H9 (cell line): ENCODE results near the gene TOMM22. TPM values are rescaled to one million over a fixed set of nuclear protein-coding genes. Genes with fewer than 3 reads are reported as not detected.

Experiments used
- DNase-seq: peaks from one replicate; pipeline ENCODE4 v3.0.0-alpha.2; 2017
- H2AFZ ChIP-seq: one replicate; pipeline ENCODE4 v1.6.1; 2013; ENCODE audit warnings: mild to moderate bottlenecking, low read length, control low read depth, moderate library complexity
- H2AK5ac ChIP-seq: 2 replicates; pipeline ENCODE4 v1.6.1; 2013; ENCODE audit warnings: low read length, control low read depth, mixed read lengths; ENCODE audit not compliant: insufficient read length
- H2BK120ac ChIP-seq: one replicate; pipeline ENCODE4 v1.6.1; 2013; ENCODE audit warnings: low read depth, mild to moderate bottlenecking, low read length, control low read depth, inconsistent platforms; ENCODE audit not compliant: poor library complexity, severe bottlenecking
- H2BK12ac ChIP-seq: 2 replicates; pipeline ENCODE4 v1.6.1; 2013; ENCODE audit warnings: low read length, control low read depth, mixed read lengths, low read depth; ENCODE audit not compliant: insufficient read length
- H2BK15ac ChIP-seq: 2 replicates; pipeline ENCODE4 v1.6.1; 2013; ENCODE audit warnings: low read depth, low read length, control low read depth
- H2BK20ac ChIP-seq: one replicate; pipeline ENCODE4 v1.6.1; 2013; ENCODE audit warnings: low read depth, mild to moderate bottlenecking, low read length, control low read depth, inconsistent platforms; ENCODE audit not compliant: poor library complexity, severe bottlenecking
- H2BK5ac ChIP-seq: 2 replicates; pipeline ENCODE4 v1.6.1; 2013; ENCODE audit warnings: low read length, control low read depth, mixed read lengths; ENCODE audit not compliant: insufficient read length
- H3K14ac ChIP-seq: 2 replicates; pipeline ENCODE4 v1.6.1; 2013; ENCODE audit warnings: low read length, control low read depth; ENCODE audit not compliant: insufficient read depth
- H3K18ac ChIP-seq: 2 replicates; pipeline ENCODE4 v1.6.1; 2013; ENCODE audit warnings: low read depth, mild to moderate bottlenecking, mixed read lengths, low read length, control low read depth; ENCODE audit not compliant: insufficient read length
- H3K23ac ChIP-seq: 2 replicates; pipeline ENCODE4 v1.6.1; 2013; ENCODE audit warnings: low read length, control low read depth, mixed read lengths, low read depth; ENCODE audit not compliant: insufficient read length
- H3K23me2 ChIP-seq: 2 replicates; pipeline ENCODE4 v1.6.1; 2013; ENCODE audit warnings: low read depth, mild to moderate bottlenecking, mixed read lengths, low read length, control low read depth; ENCODE audit not compliant: insufficient read length, poor library complexity, severe bottlenecking
- H3K27ac ChIP-seq: 2 replicates; pipeline ENCODE4 v1.5.1; 2013; ENCODE audit warnings: low read length, control low read depth, mixed read lengths, low read depth; ENCODE audit not compliant: insufficient read length
- H3K27me3 ChIP-seq: 2 replicates; pipeline ENCODE4 v1.6.1; 2013; ENCODE audit warnings: low read length, control low read depth, inconsistent platforms; ENCODE audit not compliant: insufficient read depth
- H3K4ac ChIP-seq: 2 replicates; pipeline ENCODE4 v1.6.1; 2013; ENCODE audit warnings: low read depth, mild to moderate bottlenecking, control low read depth, inconsistent platforms, low read length, moderate library complexity
- H3K4me1 ChIP-seq: 2 replicates; pipeline ENCODE4 v1.6.1; 2013; ENCODE audit warnings: low read length, control low read depth, inconsistent platforms; ENCODE audit not compliant: insufficient read depth
- H3K4me2 ChIP-seq: 2 replicates; pipeline ENCODE4 v1.6.1; 2013; ENCODE audit warnings: low read length, control low read depth, mixed read lengths; ENCODE audit not compliant: insufficient read length, insufficient read depth
- H3K56ac ChIP-seq: 2 replicates; pipeline ENCODE4 v1.6.1; 2013; ENCODE audit warnings: low read depth, mild to moderate bottlenecking, mixed read lengths, low read length, control low read depth; ENCODE audit not compliant: insufficient read length
- H3K79me1 ChIP-seq: 2 replicates; pipeline ENCODE4 v1.6.1; 2013; ENCODE audit warnings: low read depth, mild to moderate bottlenecking, moderate library complexity, low read length, control low read depth, inconsistent platforms; ENCODE audit not compliant: insufficient read depth, poor library complexity, severe bottlenecking
- H3K79me2 ChIP-seq: 2 replicates; pipeline ENCODE4 v1.6.1; 2013; ENCODE audit warnings: low read length, control low read depth, inconsistent platforms; ENCODE audit not compliant: insufficient read depth
- H3K9ac ChIP-seq: 2 replicates; pipeline ENCODE4 v1.6.1; 2013; ENCODE audit warnings: low read length, control low read depth, mixed read lengths; ENCODE audit not compliant: insufficient read length; ENCODE audit errors: extremely low read depth
- H3K9me3 ChIP-seq: one replicate; pipeline ENCODE4 v1.6.1; 2013; ENCODE audit warnings: low read depth, low read length, inconsistent platforms; ENCODE audit not compliant: control insufficient read depth
- H3T11ph ChIP-seq: one replicate; pipeline ENCODE4 v1.6.1; 2013; ENCODE audit warnings: mild to moderate bottlenecking, low read length, control low read depth, inconsistent platforms
- H4K20me1 ChIP-seq: one replicate; pipeline ENCODE4 v1.6.1; 2013; ENCODE audit not compliant: control insufficient read depth, insufficient read length, insufficient read depth
- H4K5ac ChIP-seq: 2 replicates; pipeline ENCODE4 v1.6.1; 2013; ENCODE audit warnings: low read depth, mild to moderate bottlenecking, mixed read lengths, low read length, control low read depth; ENCODE audit not compliant: insufficient read length
- H4K8ac ChIP-seq: replicated peaks from 2 replicates; pipeline ENCODE4 v1.6.1; 2013; ENCODE audit warnings: low read length, control low read depth, mixed read lengths, low read depth; ENCODE audit not compliant: insufficient read length
- H4K91ac ChIP-seq: 2 replicates; pipeline ENCODE4 v1.6.1; 2013; ENCODE audit warnings: low read depth, mild to moderate bottlenecking, moderate library complexity, mixed read lengths, low read length, control low read depth; ENCODE audit not compliant: insufficient read length
- H3K27ac Mint-ChIP-seq, 3 experiments: 2 replicates in 2 of 3; 3 replicates in 1 of 3; pipeline ENCODE4 v1.8.0; 2020 to 2021; ENCODE audit warnings: mixed read lengths in 3 of 3, mild to moderate bottlenecking in 1 of 3, moderate library complexity in 1 of 3
- H3K27me3 Mint-ChIP-seq: 2 replicates; pipeline ENCODE4 v1.8.0; 2021; ENCODE audit warnings: low read depth, mild to moderate bottlenecking, moderate library complexity, mixed read lengths
- H3K36me3 Mint-ChIP-seq, 3 experiments: 2 replicates in 2 of 3; 3 replicates in 1 of 3; pipeline ENCODE4 v1.8.0; 2020 to 2021; ENCODE audit warnings: low read depth in 3 of 3, mixed read lengths in 3 of 3; ENCODE audit not compliant: insufficient read depth in 1 of 3
- H3K4me1 Mint-ChIP-seq, 2 experiments: 2 replicates each; pipeline ENCODE4 v1.8.0; 2020; ENCODE audit warnings: mixed read lengths in 2 of 2
- H3K4me3 Mint-ChIP-seq, 2 experiments: 2 replicates in 1 of 2; 3 replicates in 1 of 2; pipeline ENCODE4 v1.8.0; 2020 to 2021; ENCODE audit warnings: mild to moderate bottlenecking in 2 of 2, mixed read lengths in 2 of 2, moderate library complexity in 1 of 2
- H3K9me3 Mint-ChIP-seq, 2 experiments: 2 replicates in 1 of 2; 3 replicates in 1 of 2; pipeline ENCODE4 v1.8.0; 2020; ENCODE audit warnings: mild to moderate bottlenecking in 2 of 2, mixed read lengths in 2 of 2, moderate library complexity in 1 of 2
- WGBS: extraction: QIAGEN DNeasy Blood & Tissue Kit; methylation state at CpG from one replicate; pipeline ENCODE4 v1.1.7; 2013; ENCODE audit warnings: missing lambda C conversion rate, low lambda C conversion rate, mixed read lengths; ENCODE audit not compliant: insufficient read length; ENCODE audit errors: extremely low coverage; 5-methylcytosine and 5-hydroxymethylcytosine counted together
- total RNA-seq: library from RNA; stranded (reverse); gene quantifications from 2 replicates; pipeline ENCODE4 v1.2.1, GENCODE V29; 2021
- TF ChIP-seq, protein P1 (sequence below): fragments of 200-600 bp; sonication (generic); conservative IDR thresholded peaks from 3 replicates; pipeline ENCODE4 v1.8.0; 2021; ENCODE audit warnings: antibody characterized with exemption, mild to moderate bottlenecking

The TOMM22 gene
- total RNA-seq, 1 experiment from 2014 or later = 128 TPM

DNA sequence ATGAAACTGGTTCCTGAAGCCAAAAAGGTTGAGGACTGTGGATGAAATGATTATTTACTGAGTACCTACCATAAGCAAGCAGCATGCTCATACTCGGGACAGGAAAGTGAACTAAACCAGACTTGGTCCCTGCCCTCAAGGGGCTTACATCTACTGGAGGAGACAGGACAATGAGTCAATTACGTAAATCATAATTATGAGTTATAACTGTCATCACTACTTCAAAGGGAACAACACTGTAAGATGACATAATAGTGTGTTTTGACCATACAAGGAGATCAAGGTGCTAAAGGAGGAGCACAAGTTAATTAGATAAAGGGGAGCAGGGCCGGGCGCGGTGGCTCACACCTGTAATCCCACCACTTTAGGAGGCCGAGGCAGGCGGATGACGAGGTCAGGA is 28.0 kb upstream of the TOMM22 start:
- H3K14ac ChIP-seq = no peak overlapping the region
- Mint-ChIP-seq H3K27me3 (no peaks in the 10 kb centered on the region; the same call in 1 of the 2 replicates), H3K4me1 (peaks cover 10% of the 10 kb centered on the region in 2 experiments), H3K36me3 (peaks cover 5 to 26% (median 6%) of the 10 kb centered on the region in 3 experiments), H3K27ac (no peak overlapping the region), H3K9me3 (peaks cover 0 to 5% of the 10 kb centered on the region in 2 experiments; a peak in 3 of 5 replicates), H3K4me3 (no peak overlapping the region)
- H3K27ac ChIP-seq = no peak overlapping the region
- H3K56ac ChIP-seq = no peak overlapping the region
- H3K9ac ChIP-seq = no peak overlapping the region
- H4K20me1 ChIP-seq = no peaks in the 10 kb centered on the region
- no peak overlapping the region for H3K4ac ChIP-seq
- no peaks in the 10 kb centered on the region for H3K79me1 ChIP-seq
- no peak overlapping the region for H3K18ac ChIP-seq
- no peak overlapping the region for H2BK5ac ChIP-seq
- WGBS = no CpG with 5 or more reads among the region's 8 CpGs
- no peak overlapping the region for H2AK5ac ChIP-seq
- H3K4me2 ChIP-seq = no peak overlapping the region
- no peak overlapping the region for H2AFZ ChIP-seq
- DNase-seq = no peak
- H4K91ac ChIP-seq = no peak overlapping the region
- no peaks in the 10 kb centered on the region for H3K4me1 ChIP-seq
- no peak overlapping the region for H4K8ac ChIP-seq
- no peak overlapping the region for H2BK120ac ChIP-seq
- H3T11ph ChIP-seq = no peak overlapping the region
- H4K5ac ChIP-seq = no peak overlapping the region
- TF ChIP-seq, protein P1, sequence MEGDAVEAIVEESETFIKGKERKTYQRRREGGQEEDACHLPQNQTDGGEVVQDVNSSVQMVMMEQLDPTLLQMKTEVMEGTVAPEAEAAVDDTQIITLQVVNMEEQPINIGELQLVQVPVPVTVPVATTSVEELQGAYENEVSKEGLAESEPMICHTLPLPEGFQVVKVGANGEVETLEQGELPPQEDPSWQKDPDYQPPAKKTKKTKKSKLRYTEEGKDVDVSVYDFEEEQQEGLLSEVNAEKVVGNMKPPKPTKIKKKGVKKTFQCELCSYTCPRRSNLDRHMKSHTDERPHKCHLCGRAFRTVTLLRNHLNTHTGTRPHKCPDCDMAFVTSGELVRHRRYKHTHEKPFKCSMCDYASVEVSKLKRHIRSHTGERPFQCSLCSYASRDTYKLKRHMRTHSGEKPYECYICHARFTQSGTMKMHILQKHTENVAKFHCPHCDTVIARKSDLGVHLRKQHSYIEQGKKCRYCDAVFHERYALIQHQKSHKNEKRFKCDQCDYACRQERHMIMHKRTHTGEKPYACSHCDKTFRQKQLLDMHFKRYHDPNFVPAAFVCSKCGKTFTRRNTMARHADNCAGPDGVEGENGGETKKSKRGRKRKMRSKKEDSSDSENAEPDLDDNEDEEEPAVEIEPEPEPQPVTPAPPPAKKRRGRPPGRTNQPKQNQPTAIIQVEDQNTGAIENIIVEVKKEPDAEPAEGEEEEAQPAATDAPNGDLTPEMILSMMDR = no peak
- H3K79me2 ChIP-seq = no peaks in the 10 kb centered on the region
- H3K27me3 ChIP-seq = no peaks in the 10 kb centered on the region
- no peak overlapping the region for H2BK15ac ChIP-seq
- no peak overlapping the region for H2BK12ac ChIP-seq
- no peaks in the 10 kb centered on the region for H3K9me3 ChIP-seq
- no peak overlapping the region for H3K23ac ChIP-seq
- H3K23me2 ChIP-seq = peaks cover 16% of the 10 kb centered on the region
- no peak overlapping the region for H2BK20ac ChIP-seq
